IPS-NIHi11 (cell line): Measurements from ENCODE around the gene FGFRL1.
"Not testable (repeated sequence)": the region's sequence is repeated elsewhere in the genome, so short reads cannot be mapped to it uniquely, and the experiment has no call there.

ENCODE experiments used
- DNase-seq: peaks from one replicate; pipeline ENCODE4 v3.0.0; 2012; ENCODE audit warnings: mixed read lengths, low spot score

FGFRL1 gene

DNA sequence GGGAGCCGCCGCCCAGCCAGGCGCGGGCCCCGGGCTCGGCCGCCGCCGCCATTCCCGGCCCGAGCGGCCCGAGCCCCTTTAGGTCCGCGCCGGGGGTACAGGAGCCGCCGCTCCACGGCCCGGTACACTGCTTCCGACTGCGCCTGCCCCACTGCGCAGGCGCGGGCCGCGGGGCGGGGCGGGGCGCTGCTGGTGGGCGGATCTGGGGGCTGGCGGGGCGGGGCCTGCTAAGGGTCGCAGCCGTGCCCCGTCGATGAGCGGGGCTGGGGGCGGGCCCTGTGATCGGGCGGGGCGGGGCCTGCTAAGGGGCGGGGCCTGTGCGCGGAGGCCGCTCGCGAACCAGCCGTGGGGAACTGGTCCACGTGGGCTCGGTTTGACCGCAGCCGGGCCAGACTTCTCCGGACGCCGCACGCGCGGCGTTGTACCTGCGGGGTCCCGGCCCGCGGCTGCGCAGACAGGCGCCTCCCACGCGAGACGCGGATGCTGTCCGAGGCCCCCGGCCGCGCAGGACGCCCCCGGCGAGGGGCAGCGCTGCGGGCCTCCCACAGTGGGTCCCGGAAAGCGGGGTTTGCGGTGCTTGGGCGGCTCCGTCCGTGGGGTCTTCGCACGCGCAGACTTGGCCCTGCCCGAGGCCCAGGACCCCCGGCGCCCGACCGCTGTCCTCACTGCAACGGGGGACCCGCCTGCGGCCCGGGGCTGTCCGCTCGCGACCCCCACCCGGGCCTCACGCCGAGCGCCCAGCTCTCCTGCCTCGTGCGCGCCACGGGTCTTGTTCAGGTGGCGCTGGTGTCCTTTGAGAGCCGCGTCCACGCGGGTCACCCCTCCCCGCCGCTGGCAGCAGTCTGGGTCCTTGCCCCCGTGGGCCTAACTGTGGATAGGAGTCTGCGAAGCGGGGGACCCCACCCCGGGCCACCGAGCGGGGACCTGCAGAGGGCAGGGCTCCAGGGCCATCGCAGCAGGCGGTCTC is 37.7 kb upstream of the FGFRL1 start, which contains the start of gene DGKQ:
TSS of gene DGKQ (minus strand) at position 139 of the 967 bp plus-strand sequence. CDS start at position 52, 87 bp downstream.
- DNase-seq: peak; percentile 100

- DNase-seq: no peak
These were observed 36.8 kb upstream of the FGFRL1 start for GRCh38 chr4:974668-975067.

DNA sequence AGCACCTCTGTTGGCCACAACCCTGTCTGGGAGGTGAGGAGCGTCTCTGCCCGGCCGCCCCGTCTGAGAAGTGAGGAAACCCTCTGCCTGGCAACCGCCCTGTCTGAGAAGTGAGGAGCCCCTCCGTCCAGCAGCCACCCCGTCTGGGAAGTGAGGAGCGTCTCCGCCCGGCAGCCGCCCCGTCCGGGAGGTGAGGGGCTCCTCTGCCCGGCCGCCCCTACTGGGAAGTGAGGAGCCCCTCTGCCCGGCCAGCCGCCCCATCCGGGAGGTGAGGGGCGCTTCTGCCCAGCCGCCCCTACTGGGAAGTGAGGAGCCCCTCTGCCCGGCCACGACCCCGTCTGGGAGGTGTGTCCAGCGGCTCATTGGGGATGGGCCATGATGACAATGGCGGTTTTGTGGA is 35.4 kb upstream of the FGFRL1 start:
- DNase-seq: not testable (repeated sequence)

DNA sequence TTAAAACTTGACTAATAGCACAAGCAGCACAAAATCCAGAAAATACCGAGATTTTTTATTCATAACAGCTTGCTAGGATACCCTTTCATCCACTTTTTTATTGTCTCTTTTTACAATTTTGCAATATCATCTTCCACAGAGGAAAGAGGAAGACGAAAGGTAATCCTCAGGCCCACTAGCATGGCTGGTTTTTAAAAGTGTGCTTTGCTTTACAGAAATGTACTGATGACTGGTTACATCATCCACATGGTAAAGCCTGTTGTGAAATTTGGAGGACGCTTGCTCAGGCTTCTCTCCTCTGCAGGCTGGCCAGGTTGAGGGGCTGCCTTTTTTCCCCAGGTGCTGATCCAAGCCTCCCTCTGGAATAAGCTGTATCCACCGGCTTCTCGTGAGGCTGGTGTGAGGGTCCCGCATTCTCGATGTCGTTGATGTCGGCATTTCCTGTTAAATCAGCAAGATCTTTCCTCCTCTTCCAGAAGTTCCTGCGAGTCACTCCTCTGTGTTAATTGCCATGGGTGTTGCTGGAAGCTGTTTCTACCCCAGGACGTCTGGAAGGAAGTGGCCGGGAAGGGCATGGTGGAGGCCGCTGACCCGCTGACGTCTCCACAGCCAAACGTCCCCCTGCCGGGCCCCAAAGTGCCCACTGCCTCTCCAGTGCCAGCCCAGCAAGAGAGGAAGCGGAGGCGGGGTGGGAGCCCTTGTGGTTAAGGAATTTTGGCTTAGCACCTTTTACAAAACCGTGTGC is 32.3 kb upstream of the FGFRL1 start:
- no peak for DNase-seq

DNA sequence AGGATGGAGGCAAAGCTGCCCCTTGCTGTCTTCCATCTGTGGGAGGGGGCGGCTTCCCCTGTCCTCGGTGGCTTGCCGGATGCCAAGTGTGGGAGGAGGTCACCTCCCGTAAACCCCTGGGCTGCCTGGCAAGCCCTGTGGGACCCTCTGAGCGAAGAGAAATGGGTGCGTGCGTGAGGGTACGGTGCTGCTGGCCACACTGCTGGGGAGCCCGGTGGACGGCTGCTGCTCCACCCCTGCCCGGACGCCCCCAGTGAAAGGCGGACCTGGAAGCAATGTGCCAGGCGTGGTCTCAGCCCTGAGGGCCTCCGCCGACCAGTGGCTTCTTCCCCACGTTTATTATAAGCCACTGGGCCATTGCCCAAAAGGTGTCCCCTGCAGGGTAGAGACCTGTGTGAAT is 29.1 kb upstream of the FGFRL1 start:
- no peak for DNase-seq

- no peak for DNase-seq
These were observed 28.6 kb upstream of the FGFRL1 start for GRCh38 chr4:982814-983213.

DNA sequence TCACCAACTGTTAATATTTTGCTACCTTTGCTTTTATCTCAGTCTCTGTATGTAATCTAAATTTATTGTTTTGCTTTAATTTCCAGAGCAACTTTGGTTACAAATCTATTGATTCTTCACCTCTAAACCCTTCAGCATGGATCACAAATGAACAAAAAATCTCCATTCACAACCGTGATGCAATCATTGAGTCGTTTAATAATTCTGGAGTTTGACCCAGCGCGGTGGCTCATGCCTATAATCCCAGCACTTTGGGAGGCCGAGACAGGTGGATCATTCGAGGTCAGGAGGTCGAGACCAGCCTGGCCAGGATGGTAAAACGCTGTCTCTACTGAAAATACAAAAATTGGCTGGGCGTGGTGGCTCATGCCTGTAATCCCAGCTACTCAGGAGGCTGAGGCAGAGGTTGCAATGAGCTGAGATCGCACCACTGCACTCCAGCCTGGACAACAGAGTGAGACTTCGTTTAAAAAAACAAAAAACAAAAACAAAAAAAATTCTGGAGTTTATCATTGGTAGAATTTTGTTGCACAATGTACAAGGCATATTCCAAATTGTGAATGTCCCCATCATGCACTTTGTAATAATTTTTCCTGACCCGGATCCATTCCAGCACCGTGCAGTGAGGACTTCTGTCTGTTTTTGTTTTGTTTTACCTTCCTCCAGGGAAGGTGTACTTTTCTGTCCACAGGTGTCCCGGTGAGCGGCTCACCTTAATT is 26.9 kb upstream of the FGFRL1 start:
- no peak for DNase-seq

GRCh38 chr4:985123-985830 is 26.1 kb upstream of the FGFRL1 start:
- DNase-seq: peak; percentile 88

- DNase-seq: no peak
These were observed 25.0 kb upstream of the FGFRL1 start for GRCh38 chr4:986428-986878.

DNA sequence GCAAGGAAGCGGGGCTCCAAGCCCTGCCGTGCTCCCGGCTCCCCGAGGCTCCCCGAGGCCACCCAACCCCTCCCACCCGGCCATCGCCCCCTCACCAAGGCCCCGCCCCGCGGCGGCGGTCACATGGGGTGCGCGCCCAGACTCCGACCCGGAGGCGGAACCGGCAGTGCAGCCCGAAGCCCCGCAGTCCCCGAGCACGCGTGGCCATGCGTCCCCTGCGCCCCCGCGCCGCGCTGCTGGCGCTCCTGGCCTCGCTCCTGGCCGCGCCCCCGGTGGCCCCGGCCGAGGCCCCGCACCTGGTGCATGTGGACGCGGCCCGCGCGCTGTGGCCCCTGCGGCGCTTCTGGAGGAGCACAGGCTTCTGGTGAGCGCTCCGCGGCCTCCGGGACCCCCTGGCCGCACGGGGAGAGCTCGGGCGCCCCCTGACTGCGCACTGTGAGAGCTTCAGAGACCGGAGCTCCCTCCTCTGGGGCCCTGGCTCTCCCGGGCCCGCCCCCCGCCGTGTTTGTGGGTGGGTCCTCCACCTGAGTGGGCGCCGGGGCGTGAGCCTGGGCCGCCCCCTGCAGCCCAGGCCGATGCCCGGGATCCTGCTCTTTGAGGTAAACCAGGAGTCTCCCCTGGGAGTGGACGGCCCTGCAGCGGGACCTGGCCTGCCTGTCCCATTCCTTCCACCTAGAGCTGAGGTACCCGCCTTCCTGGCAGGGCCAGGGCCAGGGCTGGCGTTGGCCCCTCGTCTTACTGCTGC is 24.4 kb upstream of the FGFRL1 start, which contains the start of gene IDUA:
TSS of gene IDUA (plus strand) at position 166 of the 745 bp plus-strand sequence. CDS start at position 207, 41 bp downstream.
- peak; percentile 81 for DNase-seq

DNA sequence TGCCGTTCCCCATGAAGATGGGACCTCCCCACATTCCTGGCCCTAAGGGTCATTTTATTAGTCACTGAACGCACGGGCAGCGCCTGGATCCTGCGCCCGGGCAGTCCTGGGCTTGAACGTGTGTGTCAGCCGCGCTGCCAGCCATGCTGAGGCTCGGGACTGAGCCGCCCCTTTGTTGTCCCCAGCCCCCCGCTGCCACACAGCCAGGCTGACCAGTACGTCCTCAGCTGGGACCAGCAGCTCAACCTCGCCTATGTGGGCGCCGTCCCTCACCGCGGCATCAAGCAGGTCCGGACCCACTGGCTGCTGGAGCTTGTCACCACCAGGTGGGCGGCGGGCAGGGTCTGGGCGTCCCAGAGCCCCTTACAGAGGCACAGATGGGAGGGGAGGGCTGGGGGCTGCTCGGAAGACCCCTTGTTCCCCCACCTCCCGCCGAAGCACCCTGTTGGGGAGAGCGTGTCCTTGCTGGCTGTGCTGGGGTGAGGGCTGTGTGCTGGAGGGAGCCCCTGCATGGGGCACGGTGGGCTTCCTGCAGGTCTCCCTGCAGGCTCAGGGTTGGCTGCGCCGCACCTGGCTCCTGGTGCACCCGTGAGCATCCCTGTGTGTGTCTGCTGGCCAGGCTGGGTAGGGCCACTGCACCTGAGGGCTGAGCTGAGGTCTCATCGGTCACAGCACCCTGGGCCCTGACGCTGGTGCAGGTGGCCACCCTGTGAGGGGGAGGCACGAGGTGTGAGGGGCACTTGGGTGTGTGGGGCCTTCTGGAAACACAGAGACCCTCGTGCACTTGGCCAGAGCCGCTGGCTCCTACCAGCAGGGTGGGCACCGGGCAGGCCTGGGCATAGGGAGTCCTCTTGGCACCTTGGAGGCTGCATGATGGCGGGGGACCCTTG is 23.6 kb upstream of the FGFRL1 start:
- no peak for DNase-seq

DNA sequence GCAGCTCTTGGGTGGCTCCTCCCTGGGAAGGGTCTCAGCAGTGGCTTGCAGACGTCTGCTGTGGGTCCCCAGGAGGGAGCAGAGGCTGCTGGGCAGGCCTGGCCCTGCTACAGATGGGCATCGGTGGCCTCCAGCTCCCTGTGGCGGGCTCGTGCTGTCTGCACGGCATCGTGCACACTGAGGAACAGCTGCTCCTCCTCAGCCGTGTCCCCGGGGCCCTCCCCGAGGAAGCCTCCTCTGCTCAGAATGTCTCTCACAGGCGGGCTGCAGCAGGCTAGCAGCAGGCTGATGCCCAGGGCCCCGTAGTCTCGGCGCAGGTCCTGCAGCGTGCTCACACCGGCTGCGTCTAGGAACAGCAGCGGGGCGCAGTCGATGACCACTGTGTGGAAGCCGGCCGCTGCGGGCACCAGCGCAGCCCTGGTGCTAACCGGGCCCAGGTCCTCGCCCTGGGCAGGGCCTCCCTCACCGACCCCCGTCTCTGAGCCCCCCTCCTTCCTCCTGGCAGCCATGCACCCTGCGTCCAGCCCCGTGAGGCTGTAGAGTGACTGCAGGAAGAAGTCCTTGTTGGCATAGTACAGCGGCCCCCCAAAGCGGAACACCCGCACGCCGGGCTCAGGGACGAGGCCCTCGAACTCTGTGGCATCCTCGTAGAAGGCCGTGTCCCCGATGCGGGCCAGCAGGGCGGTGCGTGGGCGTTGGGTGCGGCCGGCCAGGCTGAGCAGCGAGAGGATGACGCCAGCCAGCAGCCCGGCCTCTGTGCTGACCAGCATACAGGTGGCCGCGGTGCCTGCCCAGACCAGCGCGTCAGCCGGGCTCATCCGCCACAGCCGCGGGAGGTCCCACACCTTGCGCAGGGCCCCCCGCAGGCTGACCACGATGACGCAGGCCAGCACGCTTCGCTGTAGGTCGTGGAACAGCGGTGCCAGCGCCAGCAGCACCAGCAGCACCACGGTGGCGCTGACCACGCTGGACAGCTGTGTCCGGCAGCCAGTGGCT is 22.4 kb upstream of the FGFRL1 start:
- DNase-seq: no peak

DNA sequence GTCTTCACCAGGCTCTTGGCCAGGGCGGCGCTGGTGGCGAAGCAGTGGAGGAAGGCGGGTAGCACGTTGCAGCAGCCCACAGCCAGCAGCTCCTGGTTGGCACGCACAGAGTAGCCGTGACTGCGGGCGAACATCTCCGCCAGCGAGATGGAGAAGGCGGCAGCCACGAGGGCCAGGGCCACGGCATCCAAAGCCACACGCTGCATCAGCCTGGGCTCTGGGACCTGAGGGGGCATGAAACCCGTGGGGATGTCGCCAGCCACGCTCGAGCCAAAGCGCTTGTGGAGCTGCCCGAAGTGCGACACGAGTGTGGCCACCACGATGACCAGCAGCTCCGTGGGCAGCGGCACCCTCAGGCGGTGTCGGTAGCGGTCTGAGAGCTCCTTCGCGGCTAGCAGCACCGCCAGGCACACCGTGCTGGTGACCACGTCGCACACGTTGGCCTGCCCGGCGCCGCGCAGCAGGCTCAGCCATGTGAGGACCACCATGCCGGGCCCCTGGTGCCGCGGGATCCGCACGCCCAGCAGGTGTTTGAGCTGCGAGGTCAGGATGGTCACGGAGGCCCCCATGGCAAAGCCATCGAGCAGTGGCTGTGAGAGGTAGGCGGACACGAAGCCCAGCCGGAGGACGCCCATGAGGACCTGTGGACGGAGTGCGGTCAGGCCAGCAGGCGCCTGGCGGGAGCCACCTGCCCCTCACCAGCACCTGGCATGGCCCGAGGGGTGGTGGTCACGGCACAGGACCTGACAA is 21.5 kb upstream of the FGFRL1 start:
- DNase-seq: no peak

- no peak for DNase-seq
These were observed 20.6 kb upstream of the FGFRL1 start for GRCh38 chr4:990746-991367.

GRCh38 chr4:991451-992296 is 19.8 kb upstream of the FGFRL1 start:
- DNase-seq: no peak
